ENCODE data around the gene RIN2.
"Not testable (repeated sequence)": the region's sequence is repeated elsewhere in the genome, so short reads cannot be mapped to it uniquely, and the experiment has no call there.

RIN2 gene

GRCh38 chr20:19739351-19739750 is 18.7 kb upstream of the RIN2 start:
- DNase-seq (ENCODE audit: low spot score) = no peak

DNA sequence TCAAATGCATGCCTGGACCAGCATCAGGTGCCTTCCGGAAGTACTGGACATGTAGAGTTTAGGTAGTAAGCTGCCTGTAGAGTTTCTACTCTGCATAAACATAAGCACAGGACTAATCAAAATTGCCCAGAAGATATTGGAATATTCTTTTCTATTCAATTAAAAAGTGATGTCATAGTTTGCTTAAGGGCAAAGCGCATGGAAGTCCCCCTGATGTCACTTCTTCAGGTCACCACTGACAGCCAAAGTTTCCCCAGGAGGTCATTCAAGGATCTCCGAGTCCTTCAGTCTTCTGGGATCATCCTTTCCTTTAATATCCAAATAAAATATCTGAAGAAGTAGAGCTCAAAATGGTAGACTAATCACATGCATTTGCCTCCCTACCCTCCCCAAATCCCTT is 17.5 kb upstream of the RIN2 start:
- DNase-seq (ENCODE audit: low spot score) = no peak

DNA sequence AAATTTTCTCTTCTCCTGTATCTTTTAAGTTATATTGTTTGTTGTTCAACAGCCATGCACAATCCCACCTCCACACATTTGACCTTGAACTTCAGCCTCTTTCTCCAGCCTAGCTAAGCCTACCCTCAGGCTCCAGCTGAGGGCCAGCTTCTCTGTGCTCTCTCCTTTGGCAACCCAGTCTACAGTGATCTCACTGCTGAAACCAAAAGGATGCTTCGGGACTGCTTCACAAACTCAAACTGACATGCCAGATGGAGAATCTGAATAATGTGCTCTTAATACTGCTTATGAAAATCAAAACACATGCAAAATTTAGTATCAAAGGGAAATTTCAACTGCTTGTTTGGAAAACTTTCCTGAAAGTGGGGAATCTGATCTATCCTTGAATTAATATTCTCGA is 16.1 kb upstream of the RIN2 start:
- DNase-seq (ENCODE audit: low spot score) = peak; percentile 33

GRCh38 chr20:19742974-19743639 is 15.0 kb upstream of the RIN2 start:
- DNase-seq (ENCODE audit: low spot score) = no peak

DNA sequence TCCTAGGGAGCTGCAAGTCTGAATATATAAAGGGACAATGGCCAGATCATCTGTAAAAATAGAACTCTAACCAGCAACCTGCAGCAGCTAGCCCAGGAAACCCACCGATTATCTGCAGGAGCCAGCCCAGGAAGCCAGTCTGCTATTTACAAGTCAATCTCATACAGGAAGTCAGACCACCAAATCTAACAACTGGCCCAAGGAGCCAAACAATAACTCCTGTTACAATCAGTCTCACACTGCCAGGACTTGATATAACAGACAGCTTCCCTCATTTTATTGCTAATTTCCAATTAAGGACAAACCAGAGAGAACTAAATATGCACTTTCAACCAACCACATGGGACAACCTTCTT is 14.4 kb upstream of the RIN2 start:
- no peak for DNase-seq (ENCODE audit: low spot score)

GRCh38 chr20:19745106-19745505 is 13.0 kb upstream of the RIN2 start:
- no peak for DNase-seq (ENCODE audit: low spot score)

- DNase-seq (ENCODE audit: low spot score) = no peak
These were observed 12.5 kb upstream of the RIN2 start for GRCh38 chr20:19745584-19745983.

DNA sequence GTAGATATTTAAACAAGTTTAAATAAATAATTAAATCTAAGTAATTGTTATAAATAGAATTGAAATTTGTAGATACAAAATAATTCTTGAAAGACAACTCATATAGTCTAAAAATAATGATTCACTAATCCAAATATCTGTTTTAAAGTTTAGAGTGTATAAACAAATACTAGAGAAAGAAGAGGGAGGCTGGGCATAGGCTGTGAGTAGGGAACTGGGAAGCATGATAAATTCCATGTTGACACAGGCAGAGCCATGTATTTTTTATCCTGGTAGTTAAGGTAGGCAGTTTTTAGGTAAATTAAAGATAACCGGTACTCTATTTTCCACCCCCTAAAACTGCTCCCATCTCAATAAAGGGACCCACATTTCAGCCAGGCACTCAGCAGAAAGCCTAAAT is 11.7 kb upstream of the RIN2 start:
- DNase-seq (ENCODE audit: low spot score) = no peak

- no peak for DNase-seq (ENCODE audit: low spot score)
These were observed 10.2 kb upstream of the RIN2 start for GRCh38 chr20:19747903-19748302.

DNA sequence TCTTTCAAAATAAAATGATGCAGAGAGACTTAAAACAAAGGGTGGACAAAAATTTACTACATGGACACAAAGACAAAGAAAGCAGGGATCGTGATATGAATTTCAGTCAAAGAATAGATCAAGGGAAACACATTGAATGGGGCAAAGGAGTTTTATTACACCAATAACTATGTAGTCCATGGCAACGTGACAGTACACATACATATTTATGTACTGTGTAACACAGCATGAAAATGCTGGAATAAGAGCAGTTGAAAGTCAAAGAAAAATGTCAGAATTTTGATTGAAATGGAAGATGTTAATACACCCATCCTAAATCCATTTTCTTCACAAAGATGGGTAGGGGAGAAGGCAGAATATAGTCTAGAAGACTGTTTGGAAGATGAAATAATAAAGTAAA is 9.4 kb upstream of the RIN2 start:
- no peak for DNase-seq (ENCODE audit: low spot score)

DNA sequence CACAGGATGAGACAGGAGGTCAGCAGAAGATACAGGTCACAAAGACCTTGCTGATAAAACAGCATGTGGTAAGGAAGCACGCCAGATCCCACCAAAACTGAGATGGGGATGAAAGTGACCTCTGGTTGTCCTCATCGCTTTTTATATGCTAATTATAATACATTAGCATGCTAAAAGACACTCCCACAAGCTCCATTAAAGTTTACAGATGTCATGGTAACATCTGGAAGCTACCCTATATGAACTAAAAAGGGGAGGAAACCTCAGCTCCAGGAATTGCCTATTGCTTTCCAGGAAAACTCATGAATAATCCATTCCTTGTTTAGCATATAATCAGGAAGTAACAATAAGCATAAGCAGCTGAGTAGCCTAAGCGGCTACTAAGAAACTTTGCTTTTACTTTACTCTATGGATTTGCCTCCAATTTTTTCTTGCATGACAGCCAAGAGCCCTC is 8.4 kb upstream of the RIN2 start:
- DNase-seq (ENCODE audit: low spot score) = no peak

DNA sequence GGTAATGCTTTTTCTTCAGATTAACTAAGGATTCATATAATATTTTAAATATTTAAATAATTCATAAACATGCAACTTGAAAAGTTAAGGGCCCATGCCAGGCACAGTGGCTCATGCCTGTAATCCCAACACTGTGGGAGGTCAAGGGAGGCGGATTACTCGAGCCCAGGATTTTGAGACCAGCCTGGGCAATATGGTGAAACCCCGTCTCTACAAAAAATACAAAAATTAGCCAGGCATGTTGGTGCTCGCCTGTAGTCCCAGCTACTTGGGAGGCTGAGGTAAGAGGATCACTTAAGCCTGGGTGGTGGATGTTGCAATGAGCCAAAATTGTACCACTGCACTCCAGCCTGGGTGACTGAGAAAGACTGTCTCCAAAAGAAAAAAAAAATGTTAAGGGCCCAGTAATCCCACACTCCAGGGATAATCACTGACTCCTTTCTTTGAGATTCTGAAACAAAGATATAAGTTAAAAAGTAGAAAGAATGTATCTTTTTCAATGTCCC is 7.9 kb upstream of the RIN2 start:
- no peak for DNase-seq (ENCODE audit: low spot score)

- DNase-seq (ENCODE audit: low spot score) = no peak
These were observed 7.0 kb upstream of the RIN2 start for GRCh38 chr20:19750907-19751636.

DNA sequence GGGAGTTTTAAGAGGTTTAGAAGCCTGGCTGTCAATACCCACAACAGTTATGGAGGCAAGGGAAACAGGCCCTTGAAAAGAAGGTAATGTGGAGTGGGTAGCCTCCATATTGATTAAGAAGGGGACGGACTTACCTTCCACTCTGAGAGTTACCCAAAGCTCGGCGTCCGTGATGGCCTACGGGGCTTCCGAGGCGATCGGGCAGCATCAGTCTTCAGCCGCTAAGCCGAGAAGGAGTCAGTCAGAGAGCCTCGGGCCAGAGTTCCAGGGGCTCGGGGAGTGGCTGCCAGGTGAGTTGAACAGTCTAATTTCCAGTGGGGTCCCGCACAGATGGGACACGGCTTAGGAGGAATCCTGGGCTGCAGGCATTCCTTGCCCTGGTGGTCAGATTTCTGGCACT is 3.9 kb upstream of the RIN2 start:
- not testable (repeated sequence) for DNase-seq (ENCODE audit: low spot score)

DNA sequence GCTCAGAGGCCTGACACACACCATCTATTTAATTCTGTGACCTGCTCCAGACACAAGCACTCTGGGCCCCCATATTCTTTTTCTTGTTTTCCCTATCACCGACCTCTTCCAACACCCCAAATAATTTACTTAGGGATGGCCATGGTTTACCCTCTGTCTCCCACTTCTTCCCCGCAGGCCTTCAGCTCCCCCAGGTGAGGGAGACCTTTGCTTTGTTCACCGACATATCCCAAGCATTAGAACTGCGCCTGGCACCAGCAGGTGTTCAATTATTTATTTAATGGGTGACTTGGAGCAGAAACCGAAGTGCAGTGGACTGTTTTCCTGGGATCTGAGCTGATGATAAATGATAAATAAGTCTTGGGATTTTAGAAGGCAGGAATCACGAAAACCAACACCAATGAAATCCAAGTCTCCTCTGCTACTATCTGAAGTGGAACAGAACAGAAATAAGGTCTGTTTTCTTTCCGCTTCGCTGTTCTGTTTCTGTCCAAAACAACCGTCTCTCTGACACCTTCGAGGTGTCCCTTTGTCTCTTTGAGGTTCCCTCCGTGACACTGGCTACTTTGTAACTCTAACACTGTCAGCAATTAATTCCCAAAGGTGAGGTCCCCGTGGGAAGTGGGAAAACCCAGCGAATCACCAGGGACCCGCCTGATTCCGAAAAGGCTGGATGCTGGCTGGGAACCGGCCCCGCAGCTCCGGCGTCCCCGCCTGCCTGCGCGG is 1.1 kb upstream of the RIN2 start:
- no peak for DNase-seq (ENCODE audit: low spot score)

GRCh38 chr20:19757487-19758132 is 448 bp upstream of the RIN2 start:
- DNase-seq (ENCODE audit: low spot score) = peak; percentile 97

GRCh38 chr20:19758501-19759331 is 658 bp downstream of the RIN2 start:
- peak; percentile 58 for DNase-seq (ENCODE audit: low spot score)

GRCh38 chr20:19760371-19760721 is 2.3 kb downstream of the RIN2 start:
- DNase-seq (ENCODE audit: low spot score) = no peak

DNA sequence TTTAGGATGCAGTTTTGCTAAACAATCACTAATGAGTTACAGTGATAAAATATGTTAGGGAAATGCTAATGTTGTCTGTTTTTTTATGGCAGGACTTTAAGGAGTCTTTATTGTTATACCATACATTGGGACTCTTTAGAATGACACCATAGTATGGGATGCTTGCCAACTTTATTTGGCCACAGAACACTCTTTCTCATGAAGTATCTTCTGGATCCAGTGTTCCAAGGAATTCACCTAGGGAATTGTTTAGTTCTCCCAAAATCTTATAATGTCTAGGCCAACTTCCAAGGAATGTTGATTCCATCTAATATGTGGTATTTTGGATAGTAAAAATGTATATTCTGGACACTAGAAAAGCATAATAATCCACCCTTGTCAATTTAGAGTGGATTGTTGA is 3.3 kb downstream of the RIN2 start:
- no peak for DNase-seq (ENCODE audit: low spot score)

- no peak for DNase-seq (ENCODE audit: low spot score)
These were observed 3.8 kb downstream of the RIN2 start for GRCh38 chr20:19761841-19762240.

- no peak for DNase-seq (ENCODE audit: low spot score)
These were observed 6.1 kb downstream of the RIN2 start for GRCh38 chr20:19764207-19764606.

DNA sequence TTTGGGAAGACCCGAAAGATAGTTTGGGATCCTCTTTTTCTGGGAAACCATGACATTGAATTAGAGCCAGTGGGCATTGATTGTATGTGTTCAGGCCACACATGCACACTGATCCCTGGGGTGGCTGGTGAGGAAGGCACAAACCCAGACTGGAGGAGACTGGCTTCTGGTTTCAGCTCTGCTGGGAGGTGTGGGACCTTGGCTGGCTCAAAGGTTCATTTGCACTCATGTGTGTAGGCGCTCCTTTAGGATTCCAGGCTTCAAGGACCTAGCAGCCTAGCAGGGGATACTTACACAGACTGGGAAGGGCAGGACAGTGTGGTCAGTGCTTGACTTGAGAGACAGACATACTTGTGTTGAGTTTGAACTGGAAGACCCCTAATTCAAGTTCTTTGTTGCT is 7.2 kb downstream of the RIN2 start:
- DNase-seq (ENCODE audit: low spot score) = no peak
